HL-60 (cell line): ENCODE data around the gene COPS4.

ENCODE experiments used
- CTCF ChIP-seq: IDR thresholded peaks from one replicate; pipeline ENCODE4 v1.5.1; 2011; ENCODE audit warnings: low read length, control low read depth, inconsistent platforms; ENCODE audit not compliant: insufficient read depth
- POLR2AphosphoS5 ChIP-seq: IDR thresholded peaks from 2 replicates; pipeline ENCODE4 v1.6.1; 2012; ENCODE audit warnings: low read depth
- REST ChIP-seq: IDR thresholded peaks from 2 replicates; pipeline ENCODE4 v1.6.1; 2012; ENCODE audit warnings: low read depth; ENCODE audit not compliant: insufficient replicate concordance
- SPI1 ChIP-seq: IDR thresholded peaks from 2 replicates; pipeline ENCODE4 v1.6.1; 2012; ENCODE audit warnings: low read depth, mild to moderate bottlenecking, borderline replicate concordance

- TF ChIP-seq CTCF (no peak), POLR2AphosphoS5 (no peak), REST (no peak), SPI1 (peak; percentile 78; the same call in 1 of the 2 replicates)
Measured at GRCh38 chr4:83036991-83037665, 2.1 kb downstream of the COPS4 start.
